K562 (cell line): ENCODE results near the gene VPS4B. TPM values are rescaled to one million over a fixed set of nuclear protein-coding genes. Genes with fewer than 3 reads are reported as not detected.

Source experiments
- ATAC-seq: fragments of 200-7000 bp; cut with Tn5 transposase; 3 replicates; pipeline ENCODE4 v1.9.1; 2020; ENCODE audit warnings: moderate library complexity
- BruUV-seq: library from RNA; stranded (reverse); fragments of 400-500 nt; replicated peaks from 2 replicates; lab custom pipeline; 2021; lab: Mats Ljungman, UMichigan
- CTCF ChIA-PET: fragments of 300-600 bp; formaldehyde crosslinking; extraction: SDS; loops from one replicate; lab custom pipeline; 2021; ENCODE audit warnings: low intra/inter-chr PET ratio; lab: Yijun Ruan, JAX
- POLR2A ChIA-PET: fragments of 300-600, 350-650 bp; sonication (Branson Sonifier 250); formaldehyde crosslinking; extraction: SDS; loops from one replicate; lab custom pipeline; 2021; ENCODE audit warnings: antibody characterized with exemption, inconsistent platforms; lab: Yijun Ruan, JAX
- DNase-seq, 4 experiments: peaks; one replicate each; pipeline versions ENCODE4 v3.0.0 to v3.0.0-alpha.2; 2011 to 2018; ENCODE audit warnings: low spot score in 3 of 4, mixed read lengths in 3 of 4; ENCODE audit errors: extremely low read depth in 1 of 4
- FAIRE-seq: peaks from 2 replicates; lab custom pipeline; 2011; peaks lifted over from hg19 to GRCh38; lab: Jason Lieb, UNC
- H2AFZ ChIP-seq: 2 replicates; pipeline ENCODE4 v1.6.0; 2011; ENCODE audit warnings: low read depth, low read length, control low read depth, inconsistent platforms
- H3K27ac ChIP-seq: fragments of 200-600 bp; 3 replicates; pipeline ENCODE4 v1.8.0; 2011; ENCODE audit warnings: low read depth, mild to moderate bottlenecking, control low read depth, inconsistent platforms, low read length, moderate library complexity, mixed read lengths; ENCODE audit errors: extremely low read depth
- H3K27me3 ChIP-seq, 2 experiments: fragments of 300-600 bp in 1 of 2; 2 replicates in 1 of 2; 3 replicates in 1 of 2; pipeline versions ENCODE4 v1.6.0 to v1.8.0; 2011; ENCODE audit warnings: inconsistent platforms in 2 of 2, low read length in 2 of 2, mild to moderate bottlenecking in 1 of 2, mixed read lengths in 1 of 2, moderate library complexity in 1 of 2; ENCODE audit not compliant: control insufficient read depth in 2 of 2, insufficient read depth in 2 of 2
- H3K36me3 ChIP-seq: fragments of 300-600 bp; 3 replicates; pipeline ENCODE4 v1.8.0; 2011; ENCODE audit warnings: mild to moderate bottlenecking, low read length, inconsistent platforms; ENCODE audit not compliant: control insufficient read depth, insufficient read depth
- H3K4me1 ChIP-seq, 2 experiments: fragments of 200-600 bp in 1 of 2; replicated peaks in 1 of 2; 2 replicates in 1 of 2; 3 replicates in 1 of 2; pipeline versions ENCODE4 v1.5.1 to v1.8.0; 2011; ENCODE audit warnings: inconsistent platforms in 2 of 2, low read length in 2 of 2, mild to moderate bottlenecking in 1 of 2, mixed read lengths in 1 of 2, moderate library complexity in 1 of 2; ENCODE audit not compliant: control insufficient read depth in 2 of 2, insufficient read depth in 2 of 2
- H3K4me2 ChIP-seq: 2 replicates; pipeline ENCODE4 v1.6.1; 2011; ENCODE audit warnings: low read length, control low read depth, inconsistent platforms, mixed read lengths; ENCODE audit not compliant: insufficient read depth
- H3K4me3 ChIP-seq: fragments of 200-600 bp; sonication (generic), shearing (Covaris generic); 2 replicates; pipeline ENCODE4 v1.5.1; 2016; ENCODE audit warnings: control low read depth, inconsistent platforms
- H3K79me2 ChIP-seq: fragments of 200-600 bp; 3 replicates; pipeline ENCODE4 v1.8.0; 2011; ENCODE audit warnings: low read length, inconsistent platforms; ENCODE audit not compliant: control insufficient read depth, insufficient read depth
- H3K9ac ChIP-seq, 2 experiments: 2 replicates each; pipeline versions ENCODE4 v1.6.0 to v1.6.1; 2011; ENCODE audit warnings: low read depth in 2 of 2, low read length in 2 of 2, control low read depth in 1 of 2, inconsistent platforms in 1 of 2, mild to moderate bottlenecking in 1 of 2, mixed read lengths in 1 of 2; ENCODE audit not compliant: insufficient read depth in 1 of 2
- H3K9me1 ChIP-seq: one replicate; pipeline ENCODE4 v1.6.0; 2011; ENCODE audit warnings: inconsistent platforms, mild to moderate bottlenecking, low read length, moderate library complexity; ENCODE audit not compliant: control insufficient read depth, insufficient read depth
- H3K9me3 ChIP-seq: replicated peaks from 2 replicates; pipeline ENCODE4 v1.5.1; 2011; ENCODE audit warnings: low read depth, low read length, inconsistent platforms; ENCODE audit not compliant: control insufficient read depth, insufficient read depth
- H4K20me1 ChIP-seq: replicated peaks from 2 replicates; pipeline ENCODE4 v1.6.1; 2011; ENCODE audit warnings: low read length, inconsistent platforms, mixed read lengths; ENCODE audit not compliant: control insufficient read depth, insufficient read depth
- CREB1 ChIP-seq, 2 experiments: sonication (generic) in 1 of 2; formaldehyde crosslinking in 1 of 2; IDR thresholded peaks; 2 replicates each; pipeline versions ENCODE4 v1.6.1 to v1.8.0; 2012 to 2022; ENCODE audit warnings: inconsistent platforms in 1 of 2, mild to moderate bottlenecking in 1 of 2, missing genetic modification reagents in 1 of 2, moderate library complexity in 1 of 2
- DNMT1 ChIP-seq: fragments of 450-650 bp; IDR thresholded peaks from 2 replicates; pipeline ENCODE4 v1.6.1; 2016; ENCODE audit warnings: antibody characterized with exemption, mild to moderate bottlenecking
- LCOR ChIP-seq: sonication (generic); formaldehyde crosslinking; IDR thresholded peaks from 2 replicates; pipeline ENCODE4 v1.8.0; 2022; ENCODE audit warnings: mild to moderate bottlenecking, missing genetic modification reagents
- NR3C1 ChIP-seq: sonication (generic); formaldehyde crosslinking; IDR thresholded peaks from 2 replicates; pipeline ENCODE4 v1.8.1; 2022; ENCODE audit warnings: missing genetic modification reagents
- PHF8 ChIP-seq: fragments of 200-600 bp; sonication (generic); IDR thresholded peaks from 2 replicates; pipeline ENCODE4 v1.6.1; 2012; ENCODE audit warnings: mixed run types, mild to moderate bottlenecking, inconsistent platforms, low read length, moderate library complexity, borderline replicate concordance
- RBM34 ChIP-seq: fragments of 200-400 bp; formaldehyde crosslinking; IDR thresholded peaks from 2 replicates; pipeline ENCODE4 v1.6.1; 2018; ENCODE audit warnings: low read length, borderline replicate concordance; ENCODE audit not compliant: insufficient read depth
- SFPQ ChIP-seq: fragments of 200-400 bp; formaldehyde crosslinking; IDR thresholded peaks from 2 replicates; pipeline ENCODE4 v1.6.1; 2017; ENCODE audit warnings: mild to moderate bottlenecking, low read depth, low read length, moderate library complexity
- SRSF9 ChIP-seq: fragments of 200-400 bp; formaldehyde crosslinking; IDR thresholded peaks from 2 replicates; pipeline ENCODE4 v1.6.1; 2017; ENCODE audit warnings: low read depth, low read length, borderline replicate concordance
- TBL1XR1 ChIP-seq, 2 experiments: IDR thresholded peaks; 2 replicates each; pipeline ENCODE4 v1.6.1; 2012; ENCODE audit warnings: improper control_type of control experiment in 2 of 2, low read length in 2 of 2, mild to moderate bottlenecking in 1 of 2
- ZNF212 ChIP-seq: fragments of 450-650 bp; formaldehyde crosslinking; IDR thresholded peaks from 2 replicates; pipeline ENCODE4 v1.4.0; 2020; ENCODE audit warnings: mild to moderate bottlenecking
- ZNF282 ChIP-seq: sonication (generic); formaldehyde crosslinking; IDR thresholded peaks from 2 replicates; pipeline ENCODE4 v1.8.1; 2023; ENCODE audit warnings: missing genetic modification reagents
- ZNF316 ChIP-seq: fragments of 450-650 bp; IDR thresholded peaks from 2 replicates; pipeline ENCODE4 v1.6.1; 2016
- ZNF766 ChIP-seq: fragments of 200-800 bp; sonication (Bioruptor generic); conservative IDR thresholded peaks from 2 replicates; pipeline ENCODE4 v1.6.1; 2016; ENCODE audit warnings: missing genetic modification characterization, missing compliant biosample characterization
- ZZZ3 ChIP-seq: fragments of 450-650 bp; IDR thresholded peaks from 2 replicates; pipeline ENCODE4 v1.6.1; 2016; ENCODE audit warnings: antibody characterized with exemption, mild to moderate bottlenecking, moderate library complexity
- WGBS: fragments of 100-300 bp; shearing (Covaris generic); methylation state at CpG from one replicate; pipeline ENCODE4 v1.1.6; 2016; ENCODE audit warnings: low coverage, mixed read lengths; ENCODE audit not compliant: insufficient coverage; ENCODE audit errors: missing lambda C conversion rate; 5-methylcytosine and 5-hydroxymethylcytosine counted together
- in situ Hi-C: fragments of 300-500 bp; cut with MboI; formaldehyde crosslinking; loops from 4 replicates; pipeline ENCODE4 v1.15.0; 2018; ENCODE audit warnings: inconsistent platforms, mixed read lengths
- intact Hi-C: fragments of 100-400 bp; cut with micrococcal nuclease; formaldehyde crosslinking; loops from 2 replicates; pipeline ENCODE4 v1.14.2; 2022
- polyA plus RNA-seq, 8 experiments: library from polyadenylated mRNA; depleted of rRNA in 4 of 8; stranded (reverse) in 5 of 8; unstranded in 3 of 8; fragments of >200 nt; fragmentation: Nextera tagmentation in 2 of 8; fragmentation: Illumina TruSeq in 1 of 8; extraction: Ambion mirVana in 2 of 8; extraction: Trizol in 1 of 8; gene quantifications; 2 replicates each; pipeline versions ENCODE4 v1.2.1 to v1.2.3, GENCODE V29; 2011 to 2014; ENCODE audit warnings: inconsistent platforms in 1 of 8, missing spikeins in 1 of 8
- total RNA-seq, 7 experiments: library from RNA; depleted of rRNA in 6 of 7; stranded (reverse); fragments of >200 nt in 6 of 7; fragmentation: Illumina TruSeq in 2 of 7; extraction: Trizol in 2 of 7; gene quantifications; 2 replicates each; pipeline versions ENCODE4 v1.2.1 to v1.2.3, GENCODE V29; 2011 to 2021; ENCODE audit warnings: low replicate concordance in 1 of 7
- TF ChIP-seq, protein P1 (sequence below): fragments of 450-650 bp; formaldehyde crosslinking; IDR thresholded peaks from 2 replicates; pipeline ENCODE4 v1.4.0; 2020; ENCODE audit warnings: mild to moderate bottlenecking
- TF ChIP-seq, protein P2 (sequence below): sonication (generic); formaldehyde crosslinking; IDR thresholded peaks from 2 replicates; pipeline ENCODE4 v1.8.0; 2022; ENCODE audit warnings: mild to moderate bottlenecking, missing genetic modification reagents, borderline replicate concordance

Gene VPS4B
- total and polyA plus RNA-seq, 9 of the 15 experiments (the other 6 are each of a cell fraction or from before 2014, with no cell fraction given): 7.3 to 16.4 (median 10.4) TPM

DNA sequence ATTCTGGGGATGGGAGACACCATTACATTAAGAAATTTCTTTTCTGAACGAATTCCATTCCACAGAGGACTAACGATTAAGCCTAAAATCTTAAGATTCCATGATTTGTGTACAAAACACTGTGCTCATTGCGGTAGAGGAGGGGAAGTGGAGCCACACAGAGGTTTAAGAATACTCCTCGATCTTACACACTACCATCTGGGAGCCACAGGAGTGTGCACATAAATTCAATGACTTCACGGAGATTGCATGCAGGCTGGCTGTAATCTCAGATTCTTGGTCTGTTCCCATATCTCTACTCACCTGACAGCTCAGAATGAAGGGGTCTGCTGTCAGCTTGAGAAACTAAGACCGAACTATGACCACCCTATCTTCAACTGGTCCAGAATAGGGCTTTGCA, 762 bp downstream of the VPS4B start:
- Histone ChIP-seq H3K4me3 (peak overlapping the region; percentile 98), H4K20me1 (no peaks in the 10 kb centered on the region), H3K36me3 (peaks cover 15% of the 10 kb centered on the region; the same call in 2 of the 3 replicates), H3K9me1 (no peaks in the 10 kb centered on the region), H3K9ac (peak overlapping the region; percentile 80 to 92), H3K4me1 (peaks cover 0 to 5% of the 10 kb centered on the region in 2 experiments; a peak in 3 of 5 replicates), H3K9me3 (no peaks in the 10 kb centered on the region), H3K4me2 (peak overlapping the region; percentile 91), H3K79me2 (peaks cover 46% of the 10 kb centered on the region), H3K27ac (peak overlapping the region; percentile 92), H3K27me3 (no peaks in the 10 kb centered on the region), H2AFZ (peak overlapping the region; percentile 99)
- ATAC-seq (no peak), DNase-seq (no peak), FAIRE-seq (no peak)
- TF ChIP-seq, protein P1, sequence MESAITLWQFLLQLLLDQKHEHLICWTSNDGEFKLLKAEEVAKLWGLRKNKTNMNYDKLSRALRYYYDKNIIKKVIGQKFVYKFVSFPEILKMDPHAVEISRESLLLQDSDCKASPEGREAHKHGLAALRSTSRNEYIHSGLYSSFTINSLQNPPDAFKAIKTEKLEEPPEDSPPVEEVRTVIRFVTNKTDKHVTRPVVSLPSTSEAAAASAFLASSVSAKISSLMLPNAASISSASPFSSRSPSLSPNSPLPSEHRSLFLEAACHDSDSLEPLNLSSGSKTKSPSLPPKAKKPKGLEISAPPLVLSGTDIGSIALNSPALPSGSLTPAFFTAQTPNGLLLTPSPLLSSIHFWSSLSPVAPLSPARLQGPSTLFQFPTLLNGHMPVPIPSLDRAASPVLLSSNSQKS (CRISPR knock-in tag): no peak
- TF ChIP-seq ZNF212: no peak
- no peak for TF ChIP-seq ZNF766
- no peak for TF ChIP-seq DNMT1
- TF ChIP-seq RBM34: no peak
- no peak for TF ChIP-seq ZNF282 (CRISPR knock-in tag)
- TF ChIP-seq, protein P2, sequence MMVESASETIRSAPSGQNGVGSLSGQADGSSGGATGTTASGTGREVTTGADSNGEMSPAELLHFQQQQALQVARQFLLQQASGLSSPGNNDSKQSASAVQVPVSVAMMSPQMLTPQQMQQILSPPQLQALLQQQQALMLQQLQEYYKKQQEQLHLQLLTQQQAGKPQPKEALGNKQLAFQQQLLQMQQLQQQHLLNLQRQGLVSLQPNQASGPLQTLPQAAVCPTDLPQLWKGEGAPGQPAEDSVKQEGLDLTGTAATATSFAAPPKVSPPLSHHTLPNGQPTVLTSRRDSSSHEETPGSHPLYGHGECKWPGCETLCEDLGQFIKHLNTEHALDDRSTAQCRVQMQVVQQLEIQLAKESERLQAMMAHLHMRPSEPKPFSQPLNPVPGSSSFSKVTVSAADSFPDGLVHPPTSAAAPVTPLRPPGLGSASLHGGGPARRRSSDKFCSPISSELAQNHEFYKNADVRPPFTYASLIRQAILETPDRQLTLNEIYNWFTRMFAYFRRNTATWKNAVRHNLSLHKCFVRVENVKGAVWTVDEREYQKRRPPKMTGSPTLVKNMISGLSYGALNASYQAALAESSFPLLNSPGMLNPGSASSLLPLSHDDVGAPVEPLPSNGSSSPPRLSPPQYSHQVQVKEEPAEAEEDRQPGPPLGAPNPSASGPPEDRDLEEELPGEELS (CRISPR knock-in tag): no peak
- no peak for TF ChIP-seq TBL1XR1 (IDR thresholded peaks at IDR 0.05; ENCODE audit: low read length in 2 of 2)
- no peak for TF ChIP-seq PHF8
- no peak for TF ChIP-seq SRSF9
- TF ChIP-seq NR3C1: no peak
- no peak for TF ChIP-seq SFPQ
- no peak; the same call in 1 of the 2 replicates for TF ChIP-seq LCOR (CRISPR knock-in tag)
- no peak for TF ChIP-seq CREB1 (IDR thresholded peaks at IDR 0.05)
- no peak for TF ChIP-seq CREB1 (CRISPR knock-in tag; IDR thresholded peaks at IDR 0.05)
- no peak for TF ChIP-seq ZZZ3
- no peak for TF ChIP-seq ZNF316
- POLR2A ChIA-PET: interaction anchor here (1.0 kb wide), 1 partner anchor 10 kb away, joined by 5 read pairs; no protein-coding TSS in a partner anchor
- in situ Hi-C loops: no loop called here
- no TSS peak for BruUV-seq
- CTCF ChIA-PET: no interaction called here
- intact Hi-C loops: loop anchor here (5.0 kb wide), 1 partner anchor 54 kb away; the partner anchor contains the start of gene KDSR
- 0% methylated on average over 6 of the region's 6 CpGs for WGBS
